ENCODE results near the gene MAP2K6. TPM values are rescaled to one million over a fixed set of nuclear protein-coding genes. Genes with fewer than 3 reads are reported as not detected.

The MAP2K6 gene
- total RNA-seq, 1 donor from 2014 or later, result 39.9 TPM

- DNase-seq, result no peak
These were observed 78.0 kb downstream of the MAP2K6 start for GRCh38 chr17:69492410-69493071.

- no peak for DNase-seq
These were observed 81.3 kb downstream of the MAP2K6 start for GRCh38 chr17:69495787-69496186.

- no peak for DNase-seq
These were observed 82.7 kb downstream of the MAP2K6 start for GRCh38 chr17:69497161-69497560.

GRCh38 chr17:69499318-69499717 lies 84.8 kb downstream of the MAP2K6 start:
- DNase-seq, result no peak

- DNase-seq, result no peak
These were observed 86.5 kb downstream of the MAP2K6 start for GRCh38 chr17:69500911-69501429.

- DNase-seq, result peak; percentile 37
These were observed 87.3 kb downstream of the MAP2K6 start for GRCh38 chr17:69501591-69502468.

GRCh38 chr17:69503711-69504110 lies 89.2 kb downstream of the MAP2K6 start:
- no peak for DNase-seq

- no peak for DNase-seq
These were observed 91.2 kb downstream of the MAP2K6 start for GRCh38 chr17:69505740-69506139.

GRCh38 chr17:69506489-69506888 lies 92.0 kb downstream of the MAP2K6 start:
- no peak for DNase-seq

GRCh38 chr17:69508814-69509213 lies 94.3 kb downstream of the MAP2K6 start:
- DNase-seq, result no peak

- no peak for DNase-seq
These were observed 96.8 kb downstream of the MAP2K6 start for GRCh38 chr17:69511250-69511649.

GRCh38 chr17:69512946-69513345 lies 98.4 kb downstream of the MAP2K6 start:
- DNase-seq, result no peak

GRCh38 chr17:69516225-69516624 lies 101.7 kb downstream of the MAP2K6 start:
- DNase-seq, result no peak

GRCh38 chr17:69516911-69517310 lies 102.4 kb downstream of the MAP2K6 start:
- DNase-seq, result no peak

- no peak for DNase-seq
These were observed 104.5 kb downstream of the MAP2K6 start for GRCh38 chr17:69518951-69519350.

- no peak for DNase-seq
These were observed 108.9 kb downstream of the MAP2K6 start for GRCh38 chr17:69523244-69523861.

GRCh38 chr17:69524854-69525253 lies 110.4 kb downstream of the MAP2K6 start:
- DNase-seq, result no peak

GRCh38 chr17:69525920-69526841 lies 111.7 kb downstream of the MAP2K6 start:
- peak; percentile 14 for DNase-seq

GRCh38 chr17:69528035-69528434 lies 113.5 kb downstream of the MAP2K6 start:
- DNase-seq, result no peak

GRCh38 chr17:69533481-69534234 lies 119.2 kb downstream of the MAP2K6 start:
- DNase-seq, result no peak

GRCh38 chr17:69534235-69534621 lies 119.7 kb downstream of the MAP2K6 start:
- DNase-seq, result no peak
